ENCODE results near the gene UVRAG.

UVRAG gene

GRCh38 chr11:76185931-76186401, 371.0 kb downstream of the UVRAG start:
- no peak for DNase-seq (ENCODE audit: low read depth, low spot score)
- H3K4me3 ChIP-seq (ENCODE audit: low read length) = no peak overlapping the region

GRCh38 chr11:76186776-76187279, 371.8 kb downstream of the UVRAG start:
- DNase-seq (ENCODE audit: low read depth, low spot score) = no peak
- no peak overlapping the region for H3K4me3 ChIP-seq (ENCODE audit: low read length)

GRCh38 chr11:76188873-76189272, 373.9 kb downstream of the UVRAG start:
- DNase-seq (ENCODE audit: low read depth, low spot score) = no peak
- H3K4me3 ChIP-seq (ENCODE audit: low read length) = no peak overlapping the region

GRCh38 chr11:76189682-76190081, 374.7 kb downstream of the UVRAG start:
- no peak overlapping the region for H3K4me3 ChIP-seq (ENCODE audit: low read length)
- DNase-seq (ENCODE audit: low read depth, low spot score) = no peak

- no peak for DNase-seq (ENCODE audit: low read depth, low spot score)
- H3K4me3 ChIP-seq (ENCODE audit: low read length) = no peak overlapping the region
These were observed 375.4 kb downstream of the UVRAG start for GRCh38 chr11:76190376-76190775.
